Stimulated activated naive CD4-positive, alpha-beta T cell (primary cell): ENCODE data around the gene IP6K1.
A peak's percentile ranks its signal among the peaks of the same experiment; 100 is the strongest.
"Not testable (repeated sequence)": the region's sequence is repeated elsewhere in the genome, so short reads cannot be mapped to it uniquely, and the experiment has no call there.

ENCODE experiments used
- DNase-seq, 6 experiments: peaks; one replicate each; lab custom pipeline; 2025; lab: John Stamatoyannopoulos, UW

The IP6K1 gene

DNA sequence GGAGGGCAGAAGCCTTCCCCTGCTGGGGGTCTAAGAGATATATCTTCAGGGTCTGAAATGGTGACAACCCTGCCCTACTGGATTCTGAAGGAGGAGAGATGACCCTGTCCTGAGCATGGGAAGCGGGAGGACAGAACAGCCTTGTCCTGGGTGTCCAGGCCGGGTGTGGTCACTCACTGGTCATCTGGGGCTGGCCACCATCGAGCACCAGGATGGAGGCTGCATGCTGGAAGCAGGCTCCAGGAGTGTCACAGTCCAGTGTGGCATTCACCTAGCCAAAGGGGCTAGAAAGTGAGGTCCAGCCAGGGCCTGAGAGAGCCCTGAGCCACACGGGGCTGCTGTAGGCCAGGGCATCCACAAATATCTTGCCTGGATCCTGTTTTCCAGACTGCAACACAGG lies 8.1 kb upstream of the IP6K1 start:
- DNase-seq = no peak

DNA sequence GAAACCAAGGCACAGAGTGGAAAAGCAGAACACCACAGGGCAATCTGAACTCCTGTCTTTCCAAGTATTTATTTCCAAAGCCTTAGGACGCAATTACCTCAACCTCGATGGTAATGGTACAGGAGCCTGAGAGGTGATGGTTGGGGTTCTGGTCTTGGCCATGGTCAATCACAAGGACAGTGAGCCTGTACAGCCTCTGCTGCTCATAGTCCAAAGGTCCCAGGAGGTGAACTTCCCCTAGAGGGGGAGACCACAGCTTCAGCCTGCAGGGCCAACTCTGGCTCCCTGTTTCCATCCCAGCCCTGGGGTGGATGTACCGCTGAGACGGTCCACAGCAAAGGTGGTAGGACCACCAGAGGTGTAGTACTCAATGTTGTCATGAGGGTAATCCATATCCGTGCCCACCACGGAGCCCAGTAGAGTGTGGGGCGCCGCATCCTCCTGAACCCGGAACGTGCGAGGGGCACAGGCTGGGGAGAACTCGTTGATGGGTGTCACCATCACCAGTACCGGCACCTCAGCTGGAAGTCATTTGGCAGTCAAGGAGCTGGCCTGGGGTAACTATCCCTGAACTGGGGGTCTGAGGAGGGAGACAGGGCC lies 7.2 kb upstream of the IP6K1 start:
- DNase-seq = no peak

DNA sequence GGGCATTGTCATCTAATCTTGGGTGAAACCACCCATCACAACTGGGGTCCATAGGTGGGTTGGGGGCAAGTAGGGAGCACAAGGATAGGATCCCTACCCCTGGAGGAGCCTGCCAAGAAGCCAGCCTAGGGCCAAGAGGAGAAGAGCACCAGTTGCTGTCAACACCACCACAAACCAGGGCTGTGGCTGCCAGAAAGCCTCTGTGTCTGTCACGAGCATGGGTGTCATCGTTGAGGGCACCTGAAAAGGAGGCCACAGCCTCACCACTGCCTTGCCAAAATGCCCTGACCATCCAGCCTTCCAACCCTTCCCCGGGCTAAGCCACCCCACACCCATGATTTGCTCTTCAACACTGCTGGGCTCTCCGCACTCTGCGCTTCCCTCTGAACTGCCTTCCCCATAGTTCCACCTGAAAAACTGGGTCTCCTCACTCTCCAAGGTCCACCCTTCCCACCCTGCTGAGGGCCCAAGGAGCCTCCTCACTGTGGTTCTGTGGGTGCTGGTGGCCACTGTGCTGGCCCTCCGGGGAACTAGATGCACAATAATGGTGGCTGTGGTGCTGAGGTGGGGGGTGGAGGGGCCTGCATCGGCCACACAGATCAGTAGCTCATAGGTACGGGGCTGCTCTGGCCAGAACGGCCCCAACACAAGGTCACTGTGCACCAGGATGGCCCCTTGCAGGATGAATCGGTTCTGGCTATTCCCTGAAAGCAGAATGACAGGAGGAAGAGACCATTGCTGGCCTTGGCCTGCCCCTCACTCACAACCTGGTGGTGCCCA lies 6.2 kb upstream of the IP6K1 start:
- DNase-seq = no peak

DNA sequence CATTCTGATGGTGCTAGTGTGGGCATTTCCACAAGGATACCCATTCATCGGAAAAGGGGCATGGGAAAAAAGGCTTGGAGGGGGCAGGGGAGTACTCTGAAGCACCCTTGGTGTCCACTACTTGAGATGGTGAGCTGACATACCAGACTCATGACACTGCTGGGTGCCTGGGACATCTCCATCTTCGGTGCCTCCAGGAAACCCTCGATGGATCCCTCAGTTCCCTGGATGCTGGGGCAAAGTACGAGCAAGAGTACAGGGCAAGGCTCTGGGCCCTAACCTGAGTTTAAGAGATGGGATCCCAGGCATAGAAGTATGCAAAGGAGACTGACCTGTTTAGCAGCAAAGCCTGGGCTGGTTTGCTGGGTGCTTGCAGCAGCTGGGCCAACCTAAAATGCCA lies 5.2 kb upstream of the IP6K1 start:
- no peak for DNase-seq

DNA sequence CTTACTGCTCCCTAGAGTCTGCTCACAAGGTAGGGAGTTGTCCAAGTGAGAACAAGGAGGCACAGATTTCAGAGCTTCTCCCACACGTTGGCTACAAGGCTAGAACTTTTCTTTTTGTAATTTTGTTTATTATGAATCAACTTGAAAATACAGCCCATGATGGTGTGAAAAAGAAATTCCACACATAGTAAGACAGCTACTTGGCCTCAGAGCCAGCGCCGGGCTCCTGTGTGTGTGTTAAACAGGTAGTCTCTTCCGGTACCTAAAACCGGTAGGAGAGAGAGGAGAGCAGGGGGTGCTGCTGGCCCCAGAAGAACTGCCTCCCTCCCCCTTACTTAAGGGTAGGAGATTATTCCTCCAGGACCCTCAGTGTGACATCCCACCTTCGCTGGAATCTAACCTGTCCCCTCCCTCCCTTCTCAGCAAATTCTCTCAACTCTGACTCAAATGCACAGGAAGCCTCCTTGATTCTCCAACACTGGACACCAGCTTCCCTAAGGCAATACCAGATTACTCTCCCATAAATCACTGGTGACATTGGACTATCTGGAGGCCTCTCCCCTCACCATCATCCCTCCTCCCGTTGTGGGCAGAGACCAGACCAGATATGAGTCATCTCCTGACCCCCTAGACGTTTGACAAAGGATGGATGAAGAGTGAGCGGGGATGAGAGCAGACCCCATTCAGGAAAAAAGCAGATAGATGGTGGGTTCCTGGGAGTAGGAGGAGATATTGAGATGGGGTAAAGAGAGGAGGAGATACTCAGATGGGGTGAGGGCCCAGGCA lies 4.5 kb upstream of the IP6K1 start:
- DNase-seq = no peak

DNA sequence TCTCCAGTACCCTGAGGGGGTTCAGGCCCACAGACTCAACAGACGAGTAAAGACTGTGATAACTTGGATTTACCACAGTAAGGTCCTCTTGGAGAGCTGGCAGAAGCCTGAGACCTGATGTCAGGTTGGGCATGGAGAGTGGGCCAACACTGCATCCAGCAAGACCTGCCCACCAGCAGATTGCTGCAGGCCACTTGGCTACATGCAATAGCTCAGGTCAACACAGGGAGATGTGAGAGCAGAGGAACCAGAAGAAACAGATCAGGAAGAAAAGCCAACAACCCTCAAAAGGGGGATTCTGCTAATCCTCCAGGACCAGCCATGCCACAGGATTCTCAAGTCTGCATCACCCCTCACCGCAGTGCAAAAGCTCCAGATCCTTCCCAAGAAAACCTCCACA lies 1.7 kb upstream of the IP6K1 start:
- DNase-seq = no peak

DNA sequence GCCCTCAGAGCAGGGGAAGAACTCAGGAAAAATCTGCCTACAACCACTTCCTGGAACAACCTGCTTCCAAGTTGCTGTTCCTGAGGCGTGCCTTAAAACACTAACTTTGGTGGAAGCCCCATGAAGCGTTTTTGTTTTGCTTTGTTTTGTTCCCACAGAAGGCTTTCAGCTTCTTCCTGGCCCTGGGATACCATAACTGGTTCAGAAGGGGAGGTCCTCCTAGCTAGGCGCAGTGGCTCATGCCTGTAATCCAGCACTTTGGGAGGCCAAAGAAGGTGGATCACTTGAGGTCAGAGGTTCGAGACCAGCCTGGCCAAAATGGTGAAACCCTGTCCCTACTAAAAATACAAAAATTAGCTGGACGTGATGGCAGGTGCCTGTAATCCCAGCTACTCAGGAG lies 1.2 kb upstream of the IP6K1 start:
- DNase-seq = no peak

DNA sequence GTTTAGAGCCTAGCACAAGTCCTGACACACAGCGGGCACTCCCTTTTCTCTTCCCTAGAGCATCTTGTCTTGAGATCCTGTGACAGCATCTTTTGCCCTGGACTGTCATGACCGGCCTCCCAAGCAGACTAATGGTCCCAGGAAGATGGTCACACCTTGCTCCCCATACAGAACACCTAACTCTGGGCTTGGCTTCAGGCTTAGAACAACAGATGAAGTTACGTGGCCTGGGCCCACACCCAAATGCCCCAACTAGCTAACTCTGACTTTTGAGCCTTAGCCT lies 781 bp upstream of the IP6K1 start:
- no peak for DNase-seq

DNA sequence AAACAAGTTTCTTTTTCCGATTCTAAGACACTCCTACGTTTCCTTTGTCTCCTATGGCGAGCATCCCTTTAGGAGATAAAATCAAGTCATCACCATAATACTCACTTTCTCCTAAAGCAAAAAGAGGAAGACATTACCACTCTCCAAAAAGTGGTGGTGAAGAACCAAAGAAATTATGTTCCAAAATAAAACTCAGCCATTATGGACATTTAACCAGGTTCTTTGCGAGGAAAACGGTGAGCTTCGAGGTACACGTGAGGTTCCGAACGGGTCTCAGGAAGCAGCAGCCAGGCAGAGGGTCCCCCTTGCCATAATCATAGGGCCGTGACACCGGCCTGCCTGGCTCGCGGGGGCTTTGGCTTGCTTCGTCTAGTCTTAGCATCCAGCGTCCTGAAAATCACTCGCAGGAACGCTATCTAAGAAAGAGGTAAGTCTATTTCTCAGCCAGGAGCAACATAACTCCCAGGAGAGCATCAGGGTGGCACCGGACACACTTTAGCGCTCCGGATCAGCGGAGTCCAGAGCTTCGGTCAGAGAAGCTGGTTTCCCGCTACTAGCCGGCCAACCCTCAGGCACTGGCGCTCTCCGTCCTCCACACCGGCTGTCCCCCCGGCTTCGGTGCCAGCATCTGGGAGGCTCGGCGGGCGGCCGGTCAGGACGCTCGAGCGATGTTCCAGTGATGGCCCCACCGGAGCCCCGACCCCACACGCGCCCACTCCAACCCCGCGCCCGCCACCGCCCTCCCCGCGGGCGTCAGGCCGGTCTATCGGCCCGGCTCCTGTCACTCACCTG lies 581 bp downstream of the IP6K1 start:
- peak in 3 of 6 experiments; percentile 14 to 64 (median 58) for DNase-seq

DNA sequence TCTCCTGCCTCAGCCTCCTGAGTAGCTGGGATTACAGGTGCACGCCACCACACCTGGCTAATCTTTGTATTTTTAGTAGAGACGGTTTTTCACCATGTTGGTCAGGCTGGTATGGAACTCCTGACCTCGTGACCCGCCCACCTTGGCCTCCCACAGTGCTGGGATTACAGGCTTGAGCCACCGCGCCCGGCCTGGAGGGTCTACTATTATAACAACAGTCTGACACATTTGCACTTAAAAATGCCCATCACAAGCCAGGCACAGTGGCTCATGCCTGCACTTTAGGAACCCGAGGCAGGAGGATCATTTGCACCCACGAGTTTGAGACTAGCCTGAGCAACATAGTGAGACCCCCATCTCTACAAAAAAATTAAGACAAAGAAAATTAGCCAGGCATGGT lies 4.1 kb downstream of the IP6K1 start:
- DNase-seq = not testable (repeated sequence)

DNA sequence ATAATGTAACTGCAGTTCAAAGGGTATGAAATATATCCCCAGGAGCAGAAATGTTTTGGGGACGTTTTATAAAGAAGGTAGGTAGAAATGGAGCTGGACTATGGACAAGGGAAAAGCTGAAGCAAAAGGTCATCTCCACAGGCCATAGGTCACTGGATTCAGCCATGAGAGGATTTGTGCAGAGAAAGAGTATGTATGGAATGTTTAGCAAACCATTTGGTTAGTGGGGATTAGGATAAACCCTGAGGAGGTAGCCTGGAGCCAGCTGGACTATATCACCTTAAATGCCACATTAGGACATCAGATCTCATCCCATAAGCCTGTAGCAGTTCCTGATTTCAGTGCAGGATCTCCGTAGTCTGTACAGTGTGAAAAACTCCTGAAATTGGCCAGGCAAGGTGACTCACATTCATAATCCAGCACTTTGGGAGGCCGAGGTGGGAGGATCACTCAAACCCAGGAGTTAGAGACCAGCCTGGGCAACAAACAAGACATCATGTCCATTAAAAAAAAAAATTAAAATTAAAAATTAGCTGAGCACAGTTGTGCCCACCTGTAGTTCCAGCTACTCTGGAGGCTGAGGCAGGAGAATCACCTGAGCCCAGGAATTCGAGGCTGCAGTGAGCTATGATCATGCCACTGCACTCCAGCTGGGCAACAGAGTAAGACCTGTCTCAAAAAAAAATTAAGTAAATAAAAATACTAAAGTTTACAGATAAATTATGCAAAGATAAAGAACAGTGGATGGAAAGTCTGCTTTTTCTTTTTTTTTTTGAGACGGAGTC lies 4.7 kb downstream of the IP6K1 start:
- DNase-seq = no peak

DNA sequence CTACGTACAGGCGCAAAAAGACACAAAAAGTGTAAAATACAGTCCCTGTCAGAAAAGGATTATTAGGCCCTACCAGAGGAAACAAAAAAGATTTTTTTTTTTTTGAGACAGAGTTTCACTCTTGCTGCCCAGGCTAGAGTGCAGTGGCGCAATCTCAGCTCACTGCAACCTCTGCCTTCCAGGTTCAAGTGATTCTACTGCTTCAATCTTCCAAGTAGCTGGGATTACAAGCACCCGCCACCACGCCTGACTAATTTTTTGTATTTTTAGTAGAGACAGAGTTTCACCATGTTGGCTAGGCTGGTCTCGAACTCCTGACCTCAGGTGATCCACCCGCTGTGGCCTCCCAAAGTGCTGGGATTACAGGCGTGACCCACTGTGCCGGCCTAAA lies 5.4 kb downstream of the IP6K1 start:
- not testable (repeated sequence) for DNase-seq

DNA sequence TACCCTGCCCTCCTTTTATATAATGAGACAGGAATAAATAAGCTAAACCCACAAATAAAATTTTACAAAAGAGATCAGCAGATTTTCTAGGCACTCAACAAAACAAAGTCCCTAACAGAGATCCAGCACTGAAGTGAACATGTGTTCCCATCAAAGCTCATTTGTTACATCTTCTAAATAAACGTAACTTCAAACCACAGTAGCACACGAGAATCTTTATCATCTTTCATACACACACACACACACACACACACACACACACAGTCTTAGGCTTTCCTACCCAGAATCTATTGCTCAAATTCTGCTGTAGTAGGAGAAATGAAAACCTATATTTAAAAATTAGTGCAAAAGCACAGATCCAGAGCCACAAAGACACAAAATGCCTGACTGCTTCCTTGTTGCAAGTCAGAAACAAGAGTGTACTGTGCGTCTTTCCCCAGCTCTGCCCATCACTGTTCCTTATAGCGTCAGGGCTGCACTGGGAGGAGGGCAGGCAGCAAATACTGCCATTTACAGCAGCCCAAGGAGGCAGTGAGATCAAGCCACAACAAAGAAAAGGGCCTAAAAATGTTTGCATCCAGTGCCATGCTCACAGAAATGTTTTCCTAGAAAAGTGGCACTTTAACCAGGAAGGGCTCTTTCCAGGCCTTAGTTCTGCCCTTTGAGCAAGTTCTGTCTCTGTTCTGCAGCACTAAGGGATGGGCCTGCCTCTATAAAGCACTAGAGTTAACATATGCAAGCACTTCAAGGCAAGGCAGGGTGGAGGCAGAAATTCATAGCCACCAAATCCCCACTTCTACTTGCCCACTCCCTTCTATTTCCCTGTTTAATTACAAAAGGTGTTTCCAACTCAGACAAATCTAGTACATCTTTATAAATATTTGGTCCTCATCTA lies 6.0 kb downstream of the IP6K1 start:
- DNase-seq = no peak

DNA sequence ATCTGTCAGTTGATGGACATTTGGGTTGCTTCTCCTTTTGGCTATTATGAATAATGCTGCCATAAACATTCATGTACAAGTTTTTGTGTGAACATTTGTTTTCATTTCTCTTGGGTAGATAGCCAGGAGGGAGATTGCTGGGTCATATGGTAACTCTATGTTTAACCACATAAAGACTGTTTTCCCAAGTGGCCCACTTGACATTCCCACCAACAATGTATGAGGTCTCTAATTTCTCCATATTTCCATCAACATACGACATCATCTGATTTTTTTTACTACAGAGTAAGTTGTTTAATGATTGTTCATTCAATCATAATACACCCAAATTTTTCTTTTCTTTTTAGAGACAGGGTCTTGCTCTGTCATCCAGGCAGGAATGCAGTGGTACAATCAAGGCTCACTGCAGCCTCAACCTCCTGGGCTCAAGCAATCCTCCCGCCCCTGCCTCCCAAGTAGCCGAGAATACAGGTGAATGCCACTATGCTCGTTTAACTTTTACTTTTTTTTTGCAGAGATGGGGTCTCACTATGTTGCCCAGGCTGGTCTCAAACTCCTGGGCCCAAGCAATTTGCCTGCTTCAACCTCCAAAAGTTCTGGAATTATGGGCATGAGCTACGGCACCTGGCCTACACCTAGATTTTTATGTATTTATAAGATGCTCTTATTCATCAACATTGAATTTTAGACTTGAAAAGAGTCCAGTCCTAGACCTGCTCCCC lies 6.8 kb downstream of the IP6K1 start:
- DNase-seq = no peak

DNA sequence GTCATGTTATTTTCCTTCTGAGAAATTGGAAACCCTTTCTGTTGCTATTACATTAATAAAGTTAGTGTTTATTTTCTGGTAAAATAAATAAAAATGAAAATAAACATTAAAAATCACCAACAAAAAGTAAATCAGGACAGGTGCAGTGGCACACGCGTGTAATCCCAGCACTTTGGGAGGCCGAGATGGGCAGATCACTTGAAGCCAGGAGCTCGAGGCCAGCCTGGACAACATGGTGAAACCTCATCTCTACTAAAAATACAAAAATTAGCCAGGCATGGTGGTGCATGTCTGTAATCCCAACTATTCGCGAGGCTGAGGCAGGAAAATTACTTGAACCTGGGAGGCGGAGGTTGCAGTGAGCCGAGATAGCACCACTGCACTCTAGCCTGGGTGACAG lies 10.2 kb downstream of the IP6K1 start:
- not testable (repeated sequence) for DNase-seq

DNA sequence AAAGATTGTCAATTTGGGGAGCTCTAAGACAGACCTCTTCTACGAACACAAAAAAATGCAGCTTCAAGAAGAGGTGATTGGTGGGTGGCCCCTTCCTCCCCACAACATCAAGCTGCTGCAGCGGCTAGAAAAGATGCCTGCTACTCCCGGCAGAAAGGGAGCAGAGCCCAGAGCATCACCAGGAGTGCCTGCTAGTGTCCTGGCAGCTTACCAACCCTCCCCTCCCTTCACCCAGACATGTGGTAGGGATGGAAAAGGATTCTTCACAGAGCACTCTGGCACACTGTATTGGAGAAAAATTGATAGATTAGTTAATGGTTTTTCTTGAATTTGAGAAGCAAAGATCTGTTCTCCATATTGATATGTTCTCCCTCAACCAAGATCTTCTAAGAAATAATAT lies 10.8 kb downstream of the IP6K1 start:
- DNase-seq = no peak

DNA sequence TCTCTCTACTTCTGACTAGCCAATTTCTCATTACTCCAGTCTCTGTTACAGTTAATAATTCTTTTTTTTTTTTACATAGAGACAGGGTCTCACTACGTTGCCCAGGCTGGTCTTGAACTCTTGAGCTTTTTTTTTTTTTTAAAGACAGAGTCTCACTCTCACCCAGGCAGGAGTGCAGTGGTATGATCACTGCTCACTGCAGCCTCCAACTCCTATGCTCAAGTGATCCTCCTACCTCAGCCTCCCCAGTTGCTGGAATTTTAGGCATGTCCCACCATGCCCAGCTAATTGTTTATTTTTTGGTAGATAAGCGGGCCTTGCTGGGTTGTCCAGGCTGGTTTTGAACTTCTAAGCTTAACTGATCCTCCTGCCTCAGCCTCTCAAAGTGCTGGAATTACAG lies 13.6 kb downstream of the IP6K1 start:
- no peak for DNase-seq

DNA sequence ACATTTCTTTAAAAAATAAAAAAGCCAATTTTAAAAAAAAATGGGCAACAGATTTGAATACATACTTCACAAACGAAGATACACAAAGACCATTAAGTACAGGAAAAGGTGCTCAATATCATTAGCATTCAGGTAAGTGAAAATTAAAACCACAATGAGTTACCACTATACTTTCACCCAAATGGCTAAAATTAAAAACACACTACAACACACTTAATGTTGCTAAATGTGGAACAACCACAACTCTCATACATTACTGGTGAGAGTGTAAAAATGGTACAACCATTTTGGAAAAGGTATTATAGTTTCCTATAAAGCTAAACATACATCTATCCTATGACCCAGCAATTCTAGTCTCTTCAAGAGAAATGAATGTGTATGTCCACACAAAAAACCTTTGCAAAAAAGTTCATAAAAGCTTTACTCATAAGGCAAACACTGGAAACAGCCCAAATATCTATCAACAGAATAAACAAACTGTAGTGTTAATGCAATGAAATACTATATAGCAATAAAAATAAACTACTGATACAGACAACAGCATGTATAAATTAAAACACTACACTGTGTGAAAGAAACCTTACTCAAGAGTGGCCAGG lies 14.9 kb downstream of the IP6K1 start:
- DNase-seq = no peak

DNA sequence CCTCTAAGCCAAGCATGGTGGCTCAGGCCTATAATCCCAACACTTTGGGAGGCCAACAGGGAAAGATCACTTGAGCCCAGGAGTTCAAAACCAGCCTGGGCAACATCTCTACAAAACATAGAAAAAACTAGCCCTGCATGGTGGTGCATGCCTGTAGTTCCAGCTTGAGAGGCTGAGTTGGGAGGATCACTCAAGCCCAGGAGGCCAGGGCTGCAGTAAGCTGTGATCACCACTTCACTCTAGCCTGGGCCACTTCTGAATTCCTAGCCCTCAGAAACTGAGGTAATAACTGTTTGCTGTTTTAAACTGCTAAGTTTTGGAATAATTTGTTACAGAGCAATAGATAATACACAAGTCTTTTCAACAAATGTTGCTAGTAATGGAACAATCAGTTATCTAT lies 16.4 kb downstream of the IP6K1 start:
- DNase-seq = no peak
